MCF 10A (cell line): Measurements from ENCODE around the gene HSP90AA1. TPM values are rescaled to one million over a fixed set of nuclear protein-coding genes. Genes with fewer than 3 reads are reported as not detected.

Source experiments
- BruUV-seq: library from RNA; stranded (reverse); fragments of 400-500 nt; replicated peaks from 2 replicates; lab custom pipeline; 2021; lab: Mats Ljungman, UMichigan
- CTCF ChIA-PET: fragments of 300-600 bp; sonication (Branson Sonifier 250); formaldehyde crosslinking; extraction: SDS; loops from one replicate; lab custom pipeline; 2021; ENCODE audit warnings: antibody characterized with exemption, inconsistent platforms; lab: Yijun Ruan, JAX
- POLR2A ChIA-PET: fragments of 300-600, 350-650 bp; sonication (Branson Sonifier 250); formaldehyde crosslinking; extraction: SDS; loops from one replicate; lab custom pipeline; 2020; ENCODE audit warnings: antibody characterized with exemption, inconsistent platforms; lab: Yijun Ruan, JAX
- DNase-seq: peaks from one replicate; pipeline ENCODE4 v3.0.0-alpha.2; 2018; ENCODE audit not compliant: unreplicated experiment
- H3K27ac Mint-ChIP-seq: one replicate; pipeline ENCODE4 v1.8.0; 2022; ENCODE audit warnings: mild to moderate bottlenecking, low read depth, mixed read lengths; ENCODE audit not compliant: unreplicated experiment
- H3K27me3 Mint-ChIP-seq: one replicate; pipeline ENCODE4 v1.8.0; 2022; ENCODE audit warnings: mixed read lengths; ENCODE audit not compliant: insufficient read depth, unreplicated experiment
- H3K36me3 Mint-ChIP-seq: one replicate; pipeline ENCODE4 v1.8.0; 2022; ENCODE audit warnings: mild to moderate bottlenecking, moderate library complexity, mixed read lengths; ENCODE audit not compliant: insufficient read depth, unreplicated experiment
- H3K4me1 Mint-ChIP-seq: one replicate; pipeline ENCODE4 v1.8.0; 2022; ENCODE audit warnings: mixed read lengths; ENCODE audit not compliant: insufficient read depth, unreplicated experiment
- H3K4me3 Mint-ChIP-seq: one replicate; pipeline ENCODE4 v1.8.0; 2022; ENCODE audit warnings: mild to moderate bottlenecking, moderate library complexity, mixed read lengths; ENCODE audit not compliant: unreplicated experiment
- H3K9me3 Mint-ChIP-seq: one replicate; pipeline ENCODE4 v1.8.0; 2022; ENCODE audit warnings: mixed read lengths; ENCODE audit not compliant: unreplicated experiment
- intact Hi-C: fragments of 100-400 bp; cut with micrococcal nuclease; formaldehyde crosslinking; loops from 2 replicates; pipeline ENCODE4 v1.14.1; 2022
- total RNA-seq: library from RNA; stranded (reverse); gene quantifications from 2 replicates; pipeline ENCODE4 v1.2.3, GENCODE V29; 2022
- TF ChIP-seq, protein P1 (sequence below): fragments of 200-600 bp; IDR thresholded peaks from one replicate; pipeline ENCODE4 v1.8.0; 2022; ENCODE audit warnings: antibody characterized with exemption, mild to moderate bottlenecking; ENCODE audit not compliant: unreplicated experiment

The HSP90AA1 gene
- total RNA-seq, 1 experiment from 2014 or later: 296 TPM

GRCh38 chr14:102049258-102050025 is 37.4 kb downstream of the HSP90AA1 start:
- POLR2A ChIA-PET: interaction anchor here (0.6 kb wide), 1 partner anchor 11 kb away, joined by 3 read pairs; no protein-coding TSS in a partner anchor
- peaks cover 92% of the 10 kb centered on the region for H3K36me3 Mint-ChIP-seq
- intact Hi-C loops: no loop called here
- BruUV-seq: no TSS peak
- no peaks in the 10 kb centered on the region for H3K4me1 Mint-ChIP-seq
- CTCF ChIA-PET: interaction anchor here (0.6 to 1.0 kb wide), 3 partner anchors 48 to 273 kb away, joined by 3 read pairs; no protein-coding TSS in a partner anchor
- no peaks in the 10 kb centered on the region for H3K27me3 Mint-ChIP-seq
- H3K4me3 Mint-ChIP-seq: no peak overlapping the region
- DNase-seq: no peak
- H3K27ac Mint-ChIP-seq: no peak overlapping the region
- no peaks in the 10 kb centered on the region for H3K9me3 Mint-ChIP-seq
- TF ChIP-seq, protein P1, sequence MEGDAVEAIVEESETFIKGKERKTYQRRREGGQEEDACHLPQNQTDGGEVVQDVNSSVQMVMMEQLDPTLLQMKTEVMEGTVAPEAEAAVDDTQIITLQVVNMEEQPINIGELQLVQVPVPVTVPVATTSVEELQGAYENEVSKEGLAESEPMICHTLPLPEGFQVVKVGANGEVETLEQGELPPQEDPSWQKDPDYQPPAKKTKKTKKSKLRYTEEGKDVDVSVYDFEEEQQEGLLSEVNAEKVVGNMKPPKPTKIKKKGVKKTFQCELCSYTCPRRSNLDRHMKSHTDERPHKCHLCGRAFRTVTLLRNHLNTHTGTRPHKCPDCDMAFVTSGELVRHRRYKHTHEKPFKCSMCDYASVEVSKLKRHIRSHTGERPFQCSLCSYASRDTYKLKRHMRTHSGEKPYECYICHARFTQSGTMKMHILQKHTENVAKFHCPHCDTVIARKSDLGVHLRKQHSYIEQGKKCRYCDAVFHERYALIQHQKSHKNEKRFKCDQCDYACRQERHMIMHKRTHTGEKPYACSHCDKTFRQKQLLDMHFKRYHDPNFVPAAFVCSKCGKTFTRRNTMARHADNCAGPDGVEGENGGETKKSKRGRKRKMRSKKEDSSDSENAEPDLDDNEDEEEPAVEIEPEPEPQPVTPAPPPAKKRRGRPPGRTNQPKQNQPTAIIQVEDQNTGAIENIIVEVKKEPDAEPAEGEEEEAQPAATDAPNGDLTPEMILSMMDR: no peak

GRCh38 chr14:102047808-102048540 is 38.9 kb downstream of the HSP90AA1 start:
- intact Hi-C loops: no loop called here
- BruUV-seq: no TSS peak
- TF ChIP-seq, protein P1: no peak
- Mint-ChIP-seq H3K27me3 (no peaks in the 10 kb centered on the region), H3K27ac (no peak overlapping the region), H3K36me3 (peaks cover 92% of the 10 kb centered on the region), H3K4me3 (no peak overlapping the region), H3K4me1 (no peaks in the 10 kb centered on the region), H3K9me3 (no peaks in the 10 kb centered on the region)
- POLR2A ChIA-PET: interaction anchor here (0.7 kb wide), 1 partner anchor 275 kb away, joined by 4 read pairs; no protein-coding TSS in a partner anchor
- no peak for DNase-seq
- CTCF ChIA-PET: interaction anchor here (0.6 to 2.9 kb wide), 2 partner anchors 10 to 48 kb away, joined by 3 to 10 read pairs; no protein-coding TSS in a partner anchor

DNA sequence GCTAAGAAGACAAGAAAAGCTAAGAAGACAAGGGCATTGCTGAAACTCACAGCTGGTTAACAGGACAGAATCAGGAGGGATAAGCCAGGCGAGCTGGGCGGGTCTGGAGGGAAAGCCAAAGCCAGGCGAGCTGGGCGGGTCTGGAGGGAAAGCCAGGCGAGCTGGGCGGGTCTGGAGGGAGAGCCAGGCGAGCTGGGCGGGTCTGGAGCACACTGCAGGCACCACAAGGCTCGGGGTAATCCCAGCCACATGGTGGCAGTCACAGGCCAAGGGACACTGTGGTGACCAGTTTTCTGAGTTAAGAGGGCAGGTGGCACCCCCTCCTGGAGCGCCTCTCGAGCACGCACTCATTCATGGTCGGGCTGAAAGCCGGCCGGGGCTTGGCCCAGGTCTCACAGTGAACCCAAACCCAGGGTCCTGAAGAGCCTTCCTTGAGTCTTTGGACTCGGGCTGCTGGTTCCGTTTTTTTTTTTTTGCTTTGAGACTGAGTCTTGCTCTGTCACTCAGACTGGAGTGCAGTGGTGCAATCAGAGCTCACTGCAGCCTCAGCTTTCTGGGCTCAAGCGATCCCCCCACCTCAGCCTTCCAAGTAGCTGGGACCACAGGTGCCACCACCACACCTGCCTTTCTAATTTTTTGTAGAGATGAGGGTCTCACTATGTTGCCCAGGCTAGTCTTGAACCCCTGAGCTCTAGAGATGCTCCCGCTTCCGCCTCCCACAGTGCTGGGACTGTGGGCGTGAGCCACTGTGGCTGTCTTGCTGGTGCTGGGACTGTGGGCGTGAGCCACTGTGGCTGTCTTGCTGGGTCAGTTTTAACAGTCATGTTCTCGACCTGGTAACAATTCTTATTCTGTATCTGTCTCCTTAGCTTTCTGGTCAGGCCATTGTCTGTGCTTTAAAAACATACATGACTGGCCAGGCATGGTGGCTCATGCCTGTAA is 40.2 kb downstream of the HSP90AA1 start:
- no peaks in the 10 kb centered on the region for H3K9me3 Mint-ChIP-seq
- TF ChIP-seq, protein P1: no peak
- no peak overlapping the region for H3K27ac Mint-ChIP-seq
- ChIA-PET POLR2A (interaction anchor here (0.6 to 1.2 kb wide), 4 partner anchors 9 to 82 kb away, joined by 3 read pairs; no protein-coding TSS in a partner anchor), CTCF (interaction anchor here (0.6 to 2.9 kb wide), 13 partner anchors 9 to 296 kb away, joined by 3 to 10 read pairs (median 4); no protein-coding TSS in a partner anchor)
- H3K36me3 Mint-ChIP-seq: peaks cover 95% of the 10 kb centered on the region
- DNase-seq: peak; percentile 35
- intact Hi-C loops: no loop called here
- H3K4me1 Mint-ChIP-seq: no peaks in the 10 kb centered on the region
- no peak overlapping the region for H3K4me3 Mint-ChIP-seq
- no peaks in the 10 kb centered on the region for H3K27me3 Mint-ChIP-seq
- BruUV-seq: no TSS peak
